GM18868 (cell line): Measurements from ENCODE around the gene ALOX12.

Source experiments
- ATAC-seq: cut with Tn5 transposase; IDR thresholded peaks from one replicate; pipeline ENCODE4 v1.9.1; 2021; ENCODE audit warnings: mild to moderate bottlenecking, moderate library complexity; ENCODE audit not compliant: unreplicated experiment

The ALOX12 gene

DNA sequence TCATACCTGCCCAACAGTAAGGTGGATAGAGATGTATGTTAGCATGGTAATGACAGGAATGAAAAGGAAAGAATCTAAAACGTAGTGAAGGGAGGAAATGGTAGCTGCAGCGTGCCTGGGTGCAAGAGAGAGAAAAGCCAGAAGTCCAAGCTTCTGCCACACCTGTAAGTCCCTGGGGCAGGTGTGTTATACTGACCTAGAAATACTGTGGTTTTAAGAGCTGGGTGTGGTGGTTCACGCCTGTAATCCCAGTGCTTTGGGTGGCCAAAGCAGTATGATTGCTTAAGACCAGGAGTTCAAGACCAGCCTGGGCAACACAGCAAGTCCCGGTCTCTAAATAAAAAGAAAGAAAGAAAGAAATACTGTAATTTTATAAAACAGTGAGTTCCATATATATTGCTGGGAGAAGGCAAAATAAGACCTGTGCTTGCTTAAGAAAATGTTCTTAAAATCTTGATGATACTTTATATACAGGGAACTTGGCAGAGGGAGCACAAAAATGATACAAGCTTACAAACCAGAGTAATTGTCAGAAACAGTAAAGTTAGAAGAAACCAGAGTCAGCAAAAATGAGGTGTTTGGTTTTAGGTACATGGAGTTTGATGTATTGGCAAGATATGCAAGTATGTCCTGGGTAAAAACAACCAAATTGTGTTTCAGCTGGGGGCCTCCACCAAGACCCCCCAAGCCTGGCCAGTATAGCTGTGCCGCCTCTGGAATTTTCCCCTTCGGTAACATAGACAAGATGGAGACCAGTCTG, 6.6 kb downstream of the ALOX12 start:
- no peak for ATAC-seq

DNA sequence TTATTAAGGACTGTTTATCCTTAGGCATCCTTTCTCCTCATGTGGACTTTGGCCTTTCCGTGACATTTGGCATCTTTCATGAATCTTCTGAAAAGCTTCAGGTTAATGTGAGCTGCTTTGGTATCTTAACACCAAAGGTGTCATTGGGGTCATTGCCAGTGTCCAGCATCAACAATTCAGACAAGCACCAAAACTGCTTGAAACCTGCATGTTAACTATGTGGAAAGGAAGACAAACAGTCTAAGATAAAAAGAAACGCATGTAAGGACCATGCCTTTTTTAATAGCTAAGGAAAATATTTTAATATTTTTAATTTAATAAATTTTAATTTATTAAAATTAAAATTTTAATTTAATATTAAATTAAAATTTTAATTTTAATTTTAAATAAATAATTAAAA, 7.9 kb downstream of the ALOX12 start:
- no peak for ATAC-seq

DNA sequence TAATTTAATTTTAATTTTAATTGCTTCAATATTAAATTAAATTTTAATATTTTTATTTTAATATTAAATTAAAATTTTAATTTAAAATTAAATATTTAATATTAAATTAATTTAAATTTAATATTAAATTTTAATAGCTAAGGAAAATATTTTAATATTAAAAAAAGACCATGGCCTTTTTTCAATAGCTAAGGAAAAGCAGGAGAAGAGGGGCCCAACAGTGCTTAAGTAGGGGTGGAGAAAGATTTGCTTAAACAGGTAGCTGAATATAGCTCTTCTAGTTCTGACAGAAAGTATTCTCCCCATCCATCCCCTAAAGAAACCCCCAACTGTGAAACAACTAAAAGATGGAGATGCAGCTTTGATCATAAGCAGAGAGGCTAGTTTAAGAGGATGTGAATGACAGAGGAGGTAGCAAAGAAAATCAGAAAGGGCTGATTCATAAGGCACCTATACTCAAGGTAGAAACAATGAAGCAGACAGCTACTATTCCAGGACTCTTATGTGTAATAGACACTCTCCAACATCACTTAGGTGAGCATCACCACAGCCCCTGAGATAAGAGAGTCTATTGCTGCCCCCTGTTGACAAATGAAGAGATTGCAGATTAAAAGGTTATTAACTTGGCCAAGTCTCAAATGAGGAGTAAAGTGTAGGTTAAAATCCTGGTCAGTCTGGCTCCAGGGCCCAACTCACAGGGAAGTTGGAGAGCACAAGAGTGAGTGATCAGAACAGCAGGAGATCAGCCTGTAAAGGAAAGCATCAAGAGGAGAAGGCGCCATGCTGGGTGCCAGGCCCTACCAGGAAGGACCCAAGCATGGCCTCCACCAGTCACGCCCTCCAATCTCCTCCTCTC, 8.8 kb downstream of the ALOX12 start:
- ATAC-seq, result peak; percentile 58

DNA sequence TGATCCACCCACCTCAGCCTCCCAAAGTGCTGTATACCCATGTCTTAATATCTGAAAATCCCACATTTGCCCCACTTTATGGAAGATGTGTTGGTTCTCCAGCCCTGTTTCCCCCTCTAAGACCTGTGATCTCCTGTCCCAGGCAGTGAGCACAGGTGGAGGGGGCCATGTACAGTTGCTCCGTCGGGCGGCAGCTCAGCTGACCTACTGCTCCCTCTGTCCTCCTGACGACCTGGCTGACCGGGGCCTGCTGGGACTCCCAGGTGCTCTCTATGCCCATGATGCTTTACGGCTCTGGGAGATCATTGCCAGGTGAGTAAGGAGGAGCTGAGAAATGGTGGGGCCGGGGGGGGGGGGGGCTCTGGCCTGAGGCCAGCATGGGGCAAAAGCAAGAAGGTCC, 9.9 kb downstream of the ALOX12 start:
- no peak for ATAC-seq

DNA sequence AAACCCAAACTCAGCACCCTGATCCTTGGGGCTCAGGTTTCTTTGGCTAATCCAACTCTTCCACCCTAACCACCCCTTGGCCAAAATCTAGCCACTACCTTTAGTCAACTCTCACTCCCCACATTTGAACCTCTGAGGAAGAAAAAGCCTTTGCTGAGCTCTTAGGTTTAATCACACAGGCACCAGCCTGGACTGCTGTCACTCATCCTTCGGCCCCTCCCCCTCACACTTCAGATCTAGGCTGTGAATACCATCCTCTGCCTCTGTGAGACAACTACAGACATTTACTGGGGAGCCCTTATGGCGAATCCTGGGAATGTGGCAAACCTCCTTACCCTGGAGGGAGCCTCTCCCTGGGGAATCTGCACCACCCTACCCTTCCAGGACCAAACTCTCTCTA, 11.3 kb downstream of the ALOX12 start:
- no peak for ATAC-seq

DNA sequence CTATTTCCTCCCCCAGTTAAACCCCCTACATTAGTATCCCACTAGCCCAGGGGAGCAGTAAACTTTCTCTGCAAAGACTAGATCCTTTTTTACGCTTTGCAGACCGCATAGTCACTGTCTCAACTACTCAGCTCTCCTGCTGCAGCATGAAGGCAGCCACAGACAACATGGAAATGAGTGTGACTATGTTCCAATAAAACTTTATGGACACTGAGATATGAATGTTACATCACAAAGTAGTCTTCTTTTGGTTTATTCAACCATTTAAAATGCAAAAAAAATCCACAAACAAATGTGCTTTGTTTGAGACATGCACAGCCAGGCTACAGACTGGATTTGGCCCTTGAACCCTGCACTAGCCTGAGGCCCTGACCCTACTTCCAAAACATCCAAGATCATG, 14.7 kb downstream of the ALOX12 start:
- no peak for ATAC-seq

DNA sequence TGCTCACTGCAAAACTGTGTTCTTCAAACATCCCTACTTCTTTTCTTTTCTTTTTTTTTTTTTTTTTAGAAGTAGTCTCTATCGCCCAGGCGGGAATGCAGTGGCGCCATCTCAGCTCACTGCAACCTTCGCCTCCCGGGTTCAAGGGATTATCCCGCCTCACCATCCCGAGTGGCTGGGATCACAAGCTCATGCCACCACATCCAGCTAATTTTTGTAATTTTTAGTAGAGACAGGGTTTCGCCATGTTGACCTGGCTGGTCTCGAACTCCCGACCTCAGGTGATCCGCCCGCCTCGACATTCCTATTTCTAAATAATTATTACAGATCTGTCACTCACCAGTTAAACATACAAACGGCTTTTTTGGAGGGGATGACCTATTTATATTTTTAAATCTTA, 15.6 kb downstream of the ALOX12 start:
- ATAC-seq, result no peak

DNA sequence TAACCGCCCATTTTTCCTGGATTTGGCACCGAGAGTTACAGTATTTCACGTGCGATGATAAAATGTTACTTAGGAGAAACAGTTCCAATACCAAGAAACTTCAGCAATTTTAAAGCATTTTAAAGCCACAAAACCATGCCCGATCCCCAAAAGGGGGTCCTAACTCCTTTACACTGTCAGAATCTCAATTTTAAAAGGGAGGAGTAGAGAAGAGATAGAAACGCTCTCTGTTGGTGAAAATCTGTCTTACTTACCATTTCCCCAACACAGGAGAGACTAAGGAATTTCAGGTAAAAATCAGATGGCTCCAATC, 16.0 kb downstream of the ALOX12 start:
- ATAC-seq, result no peak

DNA sequence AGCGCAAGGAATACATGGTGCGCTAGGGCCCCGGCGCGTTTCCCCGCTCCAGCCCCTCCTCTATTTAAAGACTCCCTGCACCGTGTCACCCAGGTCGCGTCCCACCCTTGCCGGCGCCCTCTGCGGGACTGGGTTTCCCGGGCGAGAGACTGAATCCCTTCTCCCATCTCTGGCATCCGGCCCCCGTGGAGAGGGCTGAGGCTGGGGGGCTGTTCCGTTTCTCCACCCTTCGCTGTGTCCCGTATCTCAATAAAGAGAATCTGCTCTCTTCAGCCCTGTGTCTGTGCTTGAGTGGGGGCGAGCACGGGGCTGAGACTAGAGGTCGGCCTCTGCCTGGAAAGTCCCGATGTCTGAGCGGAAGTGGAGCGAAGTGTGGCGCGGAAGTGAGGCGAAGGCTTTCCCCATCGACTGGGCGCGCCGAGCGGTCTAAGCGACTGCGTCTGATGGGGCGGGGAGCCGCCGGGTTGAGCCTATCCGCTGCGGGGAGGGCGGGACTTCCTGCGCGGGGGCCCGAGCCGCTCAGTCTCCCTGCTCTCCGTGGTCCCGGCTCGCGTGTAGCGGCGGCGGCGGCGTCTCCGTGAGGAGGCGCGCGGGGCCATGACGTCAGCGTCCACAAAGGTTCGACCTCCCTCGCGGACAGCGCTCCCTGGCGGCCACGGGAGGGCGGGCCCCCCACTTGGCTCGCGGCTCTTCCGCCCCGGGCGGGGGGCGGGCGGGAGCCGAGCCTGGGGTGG, 18.6 kb downstream of the ALOX12 start:
- ATAC-seq, result peak; percentile 82

DNA sequence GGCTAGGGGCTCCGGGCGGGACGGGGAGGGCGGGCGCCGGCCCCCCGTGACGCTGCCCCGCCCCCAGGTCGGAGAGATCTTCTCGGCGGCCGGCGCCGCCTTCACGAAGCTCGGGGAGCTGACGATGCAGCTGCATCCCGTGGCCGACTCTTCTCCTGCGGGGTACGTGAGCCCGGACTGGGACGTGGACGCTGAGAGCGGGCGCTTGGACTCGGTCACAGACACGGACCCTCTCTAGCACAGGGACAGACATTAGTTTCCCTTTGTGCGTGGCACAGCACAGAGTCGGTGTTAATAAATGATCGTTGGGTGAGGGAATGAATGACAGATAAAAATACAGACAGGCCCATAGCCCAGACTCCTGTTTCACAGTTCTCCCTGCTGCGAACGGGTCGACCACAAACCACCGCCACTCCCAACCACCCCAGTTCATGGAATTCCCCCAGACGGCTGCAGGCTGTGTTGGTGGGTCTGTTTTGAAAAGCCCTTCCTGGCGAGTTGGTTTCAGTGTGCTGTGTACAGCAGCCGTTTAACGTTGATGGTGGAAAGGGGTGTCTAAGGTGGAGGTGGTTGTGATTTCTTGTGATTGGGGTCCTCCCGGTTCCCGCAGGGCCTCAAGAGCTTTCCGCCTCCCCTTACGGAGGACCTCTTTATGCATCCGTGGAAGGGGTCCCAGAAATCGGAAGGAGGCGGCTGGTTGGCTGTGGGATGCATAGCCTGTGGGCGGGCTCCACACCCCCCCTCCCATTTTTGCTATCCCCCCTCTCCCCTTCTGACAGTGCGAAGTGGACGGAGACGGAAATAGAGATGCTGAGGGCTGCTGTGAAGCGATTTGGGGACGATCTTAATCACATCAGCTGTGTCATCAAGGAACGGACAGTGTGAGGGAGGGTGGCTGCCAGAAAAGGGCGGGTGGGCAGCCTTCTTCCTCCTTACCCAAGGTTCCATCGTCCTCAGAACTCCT, 19.4 kb downstream of the ALOX12 start:
- ATAC-seq, result peak; percentile 16

DNA sequence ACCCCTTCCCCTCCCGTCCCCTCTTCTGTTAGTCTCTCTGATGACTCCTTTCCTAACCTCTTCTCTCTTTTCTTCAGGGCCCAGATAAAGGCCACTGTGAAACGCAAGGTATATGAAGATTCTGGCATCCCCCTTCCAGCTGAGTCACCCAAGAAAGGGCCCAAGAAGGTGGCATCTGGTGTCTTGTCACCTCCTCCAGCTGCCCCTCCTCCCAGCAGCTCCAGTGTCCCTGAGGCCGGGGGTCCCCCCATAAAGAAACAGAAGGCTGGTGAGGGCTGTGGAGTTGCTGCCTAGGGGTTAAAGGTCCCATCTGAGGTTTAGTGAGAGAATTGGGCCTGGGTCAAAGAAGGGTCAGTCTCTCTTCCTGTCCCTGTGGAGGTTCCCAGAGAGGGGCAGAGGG, 20.6 kb downstream of the ALOX12 start:
- no peak for ATAC-seq

DNA sequence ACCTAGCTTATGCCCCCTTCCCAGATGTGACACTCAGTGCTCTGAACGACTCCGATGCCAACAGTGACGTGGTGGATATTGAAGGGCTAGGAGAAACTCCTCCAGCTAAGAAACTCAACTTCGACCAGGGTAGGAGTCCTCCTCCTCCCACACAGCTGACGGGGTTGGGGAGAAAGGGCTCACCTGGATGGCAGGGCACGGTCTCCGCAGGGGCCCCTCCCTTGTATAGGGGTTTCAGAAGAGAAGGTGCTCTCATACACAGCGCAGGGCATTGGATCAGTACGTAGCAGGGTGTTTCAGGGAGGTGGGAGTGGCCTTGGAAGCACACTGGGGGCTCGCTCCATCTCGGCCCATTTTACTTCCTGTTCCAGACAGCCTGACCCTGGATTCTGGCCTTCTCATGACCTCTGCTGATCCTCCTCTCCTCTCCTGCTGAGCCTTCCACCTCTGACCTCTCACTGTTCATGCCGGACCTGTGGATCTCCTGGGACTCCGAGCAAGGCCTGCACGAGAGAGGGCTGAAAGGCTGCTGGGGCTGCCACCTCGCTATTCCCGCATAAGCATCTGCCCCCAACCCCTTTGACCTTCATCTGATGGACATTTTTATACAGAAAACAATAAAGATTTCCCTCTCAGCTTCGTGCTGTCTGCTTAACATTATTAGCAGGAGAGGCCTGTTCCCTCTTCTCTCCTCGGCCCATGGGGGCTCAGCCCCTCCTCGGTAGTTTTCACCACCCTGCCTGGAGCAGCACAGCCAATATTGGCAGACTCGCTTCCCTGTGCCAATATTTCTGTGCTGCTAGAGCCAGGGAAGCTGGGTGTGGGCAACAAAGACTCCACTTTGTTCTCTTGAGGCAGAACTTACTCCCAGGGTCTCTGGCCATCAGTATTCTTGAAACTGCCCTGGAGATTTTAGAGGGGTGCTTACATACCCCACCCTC, 21.3 kb downstream of the ALOX12 start:
- no peak for ATAC-seq

DNA sequence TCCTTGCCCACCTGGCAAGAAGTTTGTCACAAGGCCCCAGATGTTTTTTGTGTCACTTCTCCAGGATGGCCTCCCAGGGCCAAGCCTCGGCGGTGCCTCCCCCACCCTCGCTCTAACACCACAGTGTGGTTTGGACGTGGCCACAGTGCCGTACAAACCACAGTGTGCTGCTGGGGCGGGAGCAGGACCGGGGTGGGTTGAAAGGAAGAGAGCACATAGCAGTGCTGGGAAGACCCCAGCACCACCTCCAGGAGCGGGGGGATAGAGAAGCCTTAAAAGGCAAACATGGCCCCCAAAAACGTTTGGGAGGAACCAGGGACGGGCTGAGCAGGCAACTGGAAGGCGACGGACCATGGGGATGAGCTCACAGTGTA, 22.0 kb downstream of the ALOX12 start:
- ATAC-seq, result no peak

DNA sequence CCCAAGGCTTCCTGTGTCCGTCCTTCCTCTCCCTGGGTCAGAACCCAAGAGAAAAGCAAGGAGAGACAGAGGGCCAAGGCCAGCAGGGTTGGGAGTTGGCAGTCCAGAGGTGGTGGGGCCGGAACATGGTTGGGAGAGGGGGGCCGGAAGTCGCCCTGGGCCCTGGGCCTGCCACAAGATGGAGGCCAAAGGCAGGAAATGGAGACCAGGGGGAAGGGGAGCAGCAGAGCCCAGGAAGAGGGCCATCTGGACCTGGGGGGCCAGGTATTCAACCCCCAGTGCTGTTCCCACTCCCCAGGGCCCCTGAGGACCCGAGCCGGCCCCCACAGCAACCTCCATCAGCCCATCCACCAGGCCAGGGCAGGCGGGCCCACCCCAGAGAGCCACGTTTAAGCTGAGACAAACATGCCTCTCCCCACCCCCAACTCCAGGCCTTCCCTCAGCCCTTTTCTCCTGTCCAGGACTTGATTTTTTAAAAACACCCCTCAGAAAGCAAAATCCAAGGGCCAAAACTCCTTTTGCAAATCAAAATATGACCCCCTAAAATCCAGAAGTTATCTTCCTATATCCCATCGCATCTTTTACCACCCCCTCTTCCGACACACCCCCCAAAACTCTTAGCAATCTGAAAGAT, 22.6 kb downstream of the ALOX12 start:
- no peak for ATAC-seq

DNA sequence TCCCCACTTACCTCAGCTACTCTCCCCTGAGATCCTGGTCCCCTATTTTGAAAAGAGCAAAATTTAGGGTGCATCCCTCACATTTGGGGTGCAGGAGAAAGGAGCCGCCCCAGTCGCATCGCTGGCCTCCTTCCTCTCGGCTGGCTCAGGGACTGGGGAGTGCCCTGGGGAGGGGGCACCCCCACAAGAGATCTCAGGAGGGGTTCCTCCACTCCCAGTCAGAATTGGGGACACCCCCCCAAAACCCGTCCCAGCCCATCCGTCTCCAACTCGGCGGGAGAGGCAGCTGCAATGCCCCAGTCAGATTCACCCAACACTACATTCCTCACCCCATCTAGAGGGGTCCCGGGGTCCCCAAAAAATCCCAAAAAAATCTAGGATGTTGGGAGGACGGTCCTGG, 23.5 kb downstream of the ALOX12 start:
- no peak for ATAC-seq

DNA sequence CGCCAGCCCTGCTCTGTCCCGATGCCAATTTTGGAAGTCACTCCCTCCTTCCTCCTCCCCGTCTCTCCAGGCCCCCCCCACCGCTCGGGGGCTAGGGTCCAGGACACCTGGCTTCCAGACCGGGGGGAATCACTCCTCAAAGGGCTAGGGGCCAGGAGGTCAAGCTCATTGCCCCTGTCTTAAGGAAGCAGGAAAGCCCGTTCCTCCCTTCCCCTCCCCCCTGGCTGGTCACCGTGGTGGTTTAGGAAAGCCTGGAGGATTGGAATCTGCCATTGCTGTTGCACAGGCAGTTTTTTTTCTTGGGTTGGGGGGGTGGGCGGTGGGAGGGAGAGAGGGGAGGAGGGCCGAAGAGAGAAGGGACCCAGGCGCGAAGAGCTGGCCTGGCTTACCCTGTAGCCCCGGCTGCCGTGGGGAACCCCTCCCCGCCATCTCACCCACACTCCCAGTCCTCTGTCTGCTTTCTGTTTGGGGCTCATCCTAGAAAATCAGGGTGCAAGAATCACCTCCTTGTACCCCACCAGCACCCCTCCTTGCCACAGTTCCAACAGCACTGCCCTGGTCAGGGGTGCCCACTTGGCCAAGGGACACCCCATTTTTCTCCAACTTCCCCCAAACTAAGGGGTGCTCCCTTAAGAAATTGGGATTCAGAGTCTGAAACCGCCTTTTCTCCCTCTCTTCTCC, 24.1 kb downstream of the ALOX12 start:
- no peak for ATAC-seq

DNA sequence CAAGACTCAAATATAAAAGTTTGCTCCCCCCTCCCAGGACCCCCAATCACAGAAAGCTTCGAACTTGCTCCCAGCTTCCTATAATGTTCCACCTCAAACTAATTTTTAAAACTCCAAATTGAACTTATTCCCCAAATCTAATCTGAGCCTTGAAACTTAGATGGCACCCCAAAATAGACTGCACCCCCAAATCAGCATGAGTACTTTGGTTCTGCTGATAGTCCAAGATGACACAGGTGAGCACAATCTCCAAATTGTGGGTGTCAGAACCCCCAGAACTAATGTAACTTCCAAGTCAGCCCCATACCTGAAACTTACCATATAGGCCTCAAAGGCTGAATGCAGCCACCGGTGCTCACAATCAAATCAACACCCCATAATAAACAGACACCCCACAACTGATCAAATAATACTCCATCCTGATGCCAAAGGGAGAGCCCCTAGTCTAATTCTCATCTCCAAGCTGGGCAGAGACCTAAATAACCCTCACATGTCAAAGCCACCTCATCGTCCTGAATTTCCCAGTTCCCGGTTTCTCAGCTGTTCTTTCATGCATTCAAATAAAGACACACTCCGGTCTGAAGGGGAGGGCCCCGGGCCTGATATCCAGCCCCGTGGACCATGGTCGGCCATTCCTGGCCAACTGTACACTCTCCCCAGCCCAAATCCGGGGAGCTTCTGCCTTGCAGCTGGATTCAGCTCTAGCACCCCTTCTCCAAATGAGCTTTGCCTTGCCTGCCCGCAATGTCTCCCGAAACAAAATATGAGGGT, 25.2 kb downstream of the ALOX12 start:
- no peak for ATAC-seq
